Erythroblast (primary cell): ENCODE measurements around the gene IVD.
"Not testable (repeated sequence)": the region's sequence is repeated elsewhere in the genome, so short reads cannot be mapped to it uniquely, and the experiment has no call there.

ENCODE experiments used
- DNase-seq, 2 experiments: peaks; one replicate each; lab custom pipeline; 2025; lab: John Stamatoyannopoulos, UW
- GATA1 ChIP-seq: IDR thresholded peaks from 2 replicates; pipeline ENCODE4 v1.6.1; 2011; ENCODE audit warnings: low read depth, mild to moderate bottlenecking, control low read depth, low read length, moderate library complexity
- POLR2A ChIP-seq: IDR thresholded peaks from 2 replicates; pipeline ENCODE4 v1.6.1; 2011; ENCODE audit warnings: mild to moderate bottlenecking, low read length

Gene IVD

GRCh38 chr15:40443846-40444245 lies 38.3 kb downstream of the IVD start:
- TF ChIP-seq POLR2A (no peak), GATA1 (no peak)
- no peak for DNase-seq

- TF ChIP-seq GATA1: no peak
- no peak for TF ChIP-seq POLR2A
- DNase-seq: no peak
These were observed 39.1 kb downstream of the IVD start for GRCh38 chr15:40444736-40445135.

GRCh38 chr15:40445421-40445922 lies 39.9 kb downstream of the IVD start:
- DNase-seq: no peak
- TF ChIP-seq POLR2A (no peak), GATA1 (no peak)

GRCh38 chr15:40446144-40446543 lies 40.5 kb downstream of the IVD start:
- no peak for DNase-seq
- TF ChIP-seq GATA1: no peak
- TF ChIP-seq POLR2A: no peak

- no peak for DNase-seq
- TF ChIP-seq POLR2A: no peak
- no peak for TF ChIP-seq GATA1
These were observed 42.8 kb downstream of the IVD start for GRCh38 chr15:40448354-40448753.

- DNase-seq: no peak
- TF ChIP-seq GATA1 (no peak), POLR2A (no peak)
These were observed 43.7 kb downstream of the IVD start for GRCh38 chr15:40449275-40449674.

- no peak for TF ChIP-seq POLR2A
- no peak for TF ChIP-seq GATA1
- DNase-seq: no peak
These were observed 44.5 kb downstream of the IVD start for GRCh38 chr15:40450047-40450446.

GRCh38 chr15:40451527-40452158 lies 46.0 kb downstream of the IVD start:
- DNase-seq: no peak
- TF ChIP-seq GATA1 (no peak), POLR2A (no peak)

- TF ChIP-seq GATA1 (no peak), POLR2A (no peak)
- DNase-seq: no peak
These were observed 46.9 kb downstream of the IVD start for GRCh38 chr15:40452296-40453090.

- DNase-seq: not testable (repeated sequence)
These were observed 48.3 kb downstream of the IVD start for GRCh38 chr15:40453941-40454340.

- TF ChIP-seq POLR2A (no peak), GATA1 (no peak)
- DNase-seq: no peak
These were observed 49.4 kb downstream of the IVD start for GRCh38 chr15:40454904-40455391.

GRCh38 chr15:40456299-40456712 lies 50.7 kb downstream of the IVD start:
- no peak for TF ChIP-seq GATA1
- TF ChIP-seq POLR2A: no peak
- no peak for DNase-seq

- no peak for DNase-seq
- no peak for TF ChIP-seq POLR2A
- TF ChIP-seq GATA1: no peak
These were observed 51.1 kb downstream of the IVD start for GRCh38 chr15:40456738-40457137.
